Activated CD4-positive, alpha-beta T cell treated with anti-CD3 and anti-CD28 coated beads for 4 hours (primary cell): Measurements from ENCODE around the gene GPX2.

ENCODE experiments used
- DNase-seq, 2 donors: peaks; one replicate each; pipeline ENCODE4 v3.0.0-alpha.2; 2020

Gene GPX2

GRCh38 chr14:64912261-64912660 is 30.3 kb downstream of the GPX2 start:
- DNase-seq = no peak

- no peak for DNase-seq
Measured at GRCh38 chr14:64910847-64911495, 31.6 kb downstream of the GPX2 start.

GRCh38 chr14:64906022-64906421 is 36.5 kb downstream of the GPX2 start:
- DNase-seq = no peak

- DNase-seq = no peak
Measured at GRCh38 chr14:64899958-64900357, 42.6 kb downstream of the GPX2 start.

GRCh38 chr14:64891839-64892375 is 50.6 kb downstream of the GPX2 start:
- DNase-seq = peak; percentile 32 to 53

- DNase-seq = no peak
Measured at GRCh38 chr14:64891173-64891838, 51.2 kb downstream of the GPX2 start.

- DNase-seq = no peak
Measured at GRCh38 chr14:64889352-64889751, 53.2 kb downstream of the GPX2 start.
